ENCODE measurements around the gene PRX. TPM values are rescaled to one million over a fixed set of nuclear protein-coding genes. Genes with fewer than 3 reads are reported as not detected.

PRX gene
- total and polyA plus RNA-seq, 9 of the 15 experiments (the other 6 are each of a cell fraction or from before 2014, with no cell fraction given): 0.65 to 3.5 (median 1.7) TPM; not detected in 2

GRCh38 chr19:40420766-40421765, 7.9 kb upstream of the PRX start (continued):
- TF ChIP-seq CHD7 (IDR thresholded peaks at IDR 0.05; ENCODE audit: low read depth, low read length): no peak
- TF ChIP-seq ZNF583 (CRISPR knock-in tag; IDR thresholded peaks at IDR 0.05): no peak
- peak; percentile 92 for TF ChIP-seq HMGN3 (IDR thresholded peaks at IDR 0.05; ENCODE audit: borderline replicate concordance, extremely low read depth, insufficient read length, low read depth, low read length)
- peak; percentile 12; the same call in 1 of the 2 replicates for TF ChIP-seq DPF2 (IDR thresholded peaks at IDR 0.05)
- no peak for TF ChIP-seq ZNF23 (CRISPR knock-in tag; IDR thresholded peaks at IDR 0.05)
- TF ChIP-seq PRDM10 (IDR thresholded peaks at IDR 0.05; ENCODE audit: partially characterized antibody): peak; percentile 73
- peak in 1 of 2 experiments; percentile 85; a peak in 2 of 4 replicates for TF ChIP-seq ETV6 (IDR thresholded peaks at IDR 0.05; ENCODE audit: borderline replicate concordance in 1 of 2, low read depth in 2 of 2, low read length in 1 of 2)
- TF ChIP-seq ETV6 (CRISPR knock-in tag; IDR thresholded peaks at IDR 0.05; ENCODE audit: borderline replicate concordance): no peak
- TF ChIP-seq ZNF175 (CRISPR knock-in tag; IDR thresholded peaks at IDR 0.05; ENCODE audit: low read depth): no peak
- peak; percentile 64 for TF ChIP-seq JUND (IDR thresholded peaks at IDR 0.05; ENCODE audit: borderline replicate concordance, low read depth, low read length)
- no peak; the same call in 2 of the 3 replicates for TF ChIP-seq JUND (tag; IDR thresholded peaks at IDR 0.05; ENCODE audit: borderline replicate concordance, low read depth, low read length)
